A549 (cell line): ENCODE results near the gene ELL2. TPM values are rescaled to one million over a fixed set of nuclear protein-coding genes. Genes with fewer than 3 reads are reported as not detected.

Experiments
- ATAC-seq, 2 experiments: fragments of 200-7000 bp in 1 of 2; fragments of >200 bp in 1 of 2; cut with Nextera tagmentation in 1 of 2; cut with Tn5 transposase in 1 of 2; 3 replicates each; pipeline versions ENCODE4 v1.8.0 to v1.9.1; 2018 to 2020; ENCODE audit warnings: mild to moderate bottlenecking in 1 of 2, moderate library complexity in 1 of 2
- CTCF ChIA-PET: fragments of 300-600 bp; sonication (Branson Sonifier 250); formaldehyde crosslinking; extraction: SDS; loops from one replicate; lab custom pipeline; 2021; ENCODE audit warnings: antibody characterized with exemption, inconsistent platforms; lab: Yijun Ruan, JAX
- POLR2A ChIA-PET: fragments of 350-600 bp; formaldehyde crosslinking; extraction: SDS; loops from one replicate; lab custom pipeline; 2021; ENCODE audit warnings: antibody characterized with exemption, inconsistent platforms; lab: Yijun Ruan, JAX
- DNase-seq, 2 experiments: peaks; one replicate each; pipeline versions ENCODE4 v3.0.0 to v3.0.0-alpha.2; 2011 to 2016; ENCODE audit warnings: low read depth in 1 of 2, low spot score in 1 of 2
- FAIRE-seq: peaks from 2 replicates; lab custom pipeline; 2011; peaks lifted over from hg19 to GRCh38; lab: Jason Lieb, UNC
- H3K27ac ChIP-seq, 2 experiments: fragments of >200 bp; sonication (Bioruptor Twin); formaldehyde crosslinking; 3 replicates each; pipeline ENCODE4 v1.5.1; 2016 to 2017
- H3K4me1 ChIP-seq: fragments of >200 bp; sonication (Bioruptor Twin); formaldehyde crosslinking; 3 replicates; pipeline ENCODE4 v1.6.1; 2016
- H3K4me2 ChIP-seq: fragments of >200 bp; sonication (Bioruptor Twin); formaldehyde crosslinking; 3 replicates; pipeline ENCODE4 v1.6.1; 2016
- H3K4me3 ChIP-seq: fragments of >200 bp; sonication (Bioruptor Twin); formaldehyde crosslinking; 3 replicates; pipeline ENCODE4 v1.5.1; 2016
- H3K9me3 ChIP-seq: fragments of >200 bp; sonication (Bioruptor Twin); formaldehyde crosslinking; 3 replicates; pipeline ENCODE4 v1.6.1; 2016
- CHD2 ChIP-seq: fragments of 150-350 bp; IDR thresholded peaks from 2 replicates; pipeline ENCODE4 v1.6.1; 2014; ENCODE audit warnings: low read length; ENCODE audit not compliant: partially characterized antibody
- CTCF ChIP-seq: fragments of >200 bp; sonication (Bioruptor Twin); formaldehyde crosslinking; IDR thresholded peaks from 3 replicates; pipeline ENCODE4 v1.5.1; 2016
- ELK1 ChIP-seq: fragments of 150-350 bp; IDR thresholded peaks from 2 replicates; pipeline ENCODE4 v1.6.1; 2014; ENCODE audit warnings: low read depth, mild to moderate bottlenecking, low read length
- FOSB ChIP-seq: fragments of 250-450 bp; sonication (Bioruptor Pico); IDR thresholded peaks from 2 replicates; pipeline ENCODE4 v1.5.0; 2020; ENCODE audit warnings: mild to moderate bottlenecking, moderate library complexity
- FOXS1 ChIP-seq: fragments of 250-450 bp; sonication (Bioruptor Pico); IDR thresholded peaks from 2 replicates; pipeline ENCODE4 v1.5.0; 2020; ENCODE audit warnings: mild to moderate bottlenecking, moderate library complexity
- HES2 ChIP-seq: fragments of >200 bp; sonication (Bioruptor Twin); formaldehyde crosslinking; IDR thresholded peaks from 2 replicates; pipeline ENCODE4 v1.6.1; 2016
- KDM5A ChIP-seq: fragments of 200-600 bp; sonication (generic); IDR thresholded peaks from 2 replicates; pipeline ENCODE4 v1.6.1; 2016; ENCODE audit warnings: antibody characterized with exemption, mild to moderate bottlenecking
- MAX ChIP-seq: IDR thresholded peaks from 2 replicates; pipeline ENCODE4 v1.6.1; 2012
- MAZ ChIP-seq: fragments of 150-350 bp; IDR thresholded peaks from 2 replicates; pipeline ENCODE4 v1.6.1; 2014; ENCODE audit warnings: antibody characterized with exemption, low read depth, low read length, borderline replicate concordance
- MYC ChIP-seq: IDR thresholded peaks from 2 replicates; pipeline ENCODE4 v1.6.1; 2012; ENCODE audit warnings: mild to moderate bottlenecking, inconsistent platforms, low read length, improper control_type of control experiment, borderline replicate concordance
- PBX3 ChIP-seq: IDR thresholded peaks from 2 replicates; pipeline ENCODE4 v1.6.1; 2012
- POLR2A ChIP-seq: IDR thresholded peaks from 2 replicates; pipeline ENCODE4 v1.6.1; 2012; ENCODE audit warnings: mild to moderate bottlenecking, low read length
- REST ChIP-seq: fragments of 200-600 bp; sonication (generic); IDR thresholded peaks from 2 replicates; pipeline ENCODE4 v1.6.1; 2016; ENCODE audit warnings: antibody characterized with exemption, mild to moderate bottlenecking, moderate library complexity
- RFX5 ChIP-seq: fragments of 450-650 bp; IDR thresholded peaks from 2 replicates; pipeline ENCODE4 v1.7.1; 2014; ENCODE audit warnings: antibody characterized with exemption, mild to moderate bottlenecking, moderate library complexity
- RNF2 ChIP-seq: fragments of 200-600 bp; sonication (generic); IDR thresholded peaks from 2 replicates; pipeline ENCODE4 v1.6.1; 2016; ENCODE audit warnings: low read depth, mild to moderate bottlenecking, antibody characterized with exemption, moderate library complexity, borderline replicate concordance
- SMC3 ChIP-seq: fragments of >200 bp; sonication (Bioruptor Twin); formaldehyde crosslinking; IDR thresholded peaks from 3 replicates; pipeline ENCODE4 v1.6.1; 2018; ENCODE audit warnings: inconsistent platforms
- ZC3H11A ChIP-seq: fragments of 450-650 bp; IDR thresholded peaks from 2 replicates; pipeline ENCODE4 v1.6.1; 2014; ENCODE audit warnings: antibody characterized with exemption, mild to moderate bottlenecking
- ZNF302 ChIP-seq: fragments of 250-450 bp; sonication (Bioruptor Pico); IDR thresholded peaks from 2 replicates; pipeline ENCODE4 v1.9.0; 2021; ENCODE audit warnings: inconsistent platforms, mild to moderate bottlenecking, moderate library complexity
- WGBS: methylation state at CpG from one replicate; pipeline ENCODE4 v1.1.6; 2017; ENCODE audit errors: missing lambda C conversion rate; 5-methylcytosine and 5-hydroxymethylcytosine counted together
- polyA plus RNA-seq, 4 experiments: library from polyadenylated mRNA; depleted of rRNA in 3 of 4; stranded (reverse); fragments of >200 nt; fragmentation: RNase III in 1 of 4; extraction: RNeasy Plus Mini Kit Qiagen cat#74134 plus additional on column Dnase treatment in 1 of 4; gene quantifications; 2 replicates in 3 of 4; 3 replicates in 1 of 4; pipeline ENCODE4 v1.2.3, GENCODE V29; 2011 to 2017

The ELL2 gene
- polyA plus RNA-seq, 2 of the 4 experiments (the other 2 are of a cell fraction) = 11.8 to 24.2 TPM

GRCh38 chr5:95930141-95930930, 31.3 kb downstream of the ELL2 start:
- H3K27ac ChIP-seq = no peak overlapping the region
- ATAC-seq (no peak), DNase-seq (no peak), FAIRE-seq (no peak)
- peaks cover 16% of the 10 kb centered on the region; the same call in 2 of the 3 replicates for H3K4me1 ChIP-seq
- WGBS = 88% methylated on average over 4 of the region's 4 CpGs
- ChIA-PET POLR2A (no interaction called here), CTCF (no interaction called here)
- TF ChIP-seq RNF2 = no peak
- TF ChIP-seq CHD2 = no peak
- no peak for TF ChIP-seq CTCF
- no peak for TF ChIP-seq FOSB (CRISPR knock-in tag)
- H3K4me3 ChIP-seq = no peak overlapping the region
- no peaks in the 10 kb centered on the region for H3K9me3 ChIP-seq
- no peak overlapping the region for H3K4me2 ChIP-seq

GRCh38 chr5:95928724-95929253, 32.9 kb downstream of the ELL2 start:
- Histone ChIP-seq H3K27ac (no peak overlapping the region), H3K4me3 (no peak overlapping the region), H3K4me1 (peaks cover 29% of the 10 kb centered on the region), H3K4me2 (no peak overlapping the region), H3K9me3 (no peaks in the 10 kb centered on the region)
- FAIRE-seq = no peak
- POLR2A ChIA-PET = no interaction called here
- DNase-seq = no peak
- CTCF ChIA-PET = interaction anchor here (1.1 kb wide), 1 partner anchor 33 kb away, joined by 5 read pairs; the partner anchor contains the start of gene ELL2
- no peak for TF ChIP-seq ZC3H11A
- no peak for TF ChIP-seq CHD2
- TF ChIP-seq POLR2A = no peak
- TF ChIP-seq REST = no peak
- no peak for TF ChIP-seq ELK1
- TF ChIP-seq MYC = no peak
- no peak for TF ChIP-seq MAZ
- TF ChIP-seq RFX5 = no peak
- TF ChIP-seq CTCF = no peak
- TF ChIP-seq MAX = no peak
- no peak for TF ChIP-seq HES2
- TF ChIP-seq PBX3 = no peak
- TF ChIP-seq KDM5A = no peak
- TF ChIP-seq ZNF302 = no peak
- no peak for TF ChIP-seq SMC3
- no peak for TF ChIP-seq FOXS1 (CRISPR knock-in tag)
- peak in 1 of 2 experiments; percentile 23; a peak in 1 of 6 replicates for ATAC-seq
- WGBS = 98% methylated on average over 7 of the region's 7 CpGs
